GM10847 (cell line): ENCODE data around the gene AHSA1.

Source experiments
- POLR2A ChIP-seq: IDR thresholded peaks from 2 replicates; pipeline ENCODE4 v1.6.1; 2011; ENCODE audit not compliant: insufficient read length; ENCODE audit errors: extremely low read depth

Gene AHSA1

GRCh38 chr14:77467801-77468200 lies 9.9 kb downstream of the AHSA1 start:
- TF ChIP-seq POLR2A, result no peak

- no peak for TF ChIP-seq POLR2A
Observed at GRCh38 chr14:77469067-77469505, 11.2 kb downstream of the AHSA1 start.

- TF ChIP-seq POLR2A, result no peak
Observed at GRCh38 chr14:77469539-77469938, 11.6 kb downstream of the AHSA1 start.

- TF ChIP-seq POLR2A, result no peak
Observed at GRCh38 chr14:77470224-77470870, 12.5 kb downstream of the AHSA1 start.

GRCh38 chr14:77473921-77474320 lies 16.0 kb downstream of the AHSA1 start:
- no peak for TF ChIP-seq POLR2A

- TF ChIP-seq POLR2A, result no peak
Observed at GRCh38 chr14:77474479-77475177, 16.7 kb downstream of the AHSA1 start.

GRCh38 chr14:77475432-77476115 lies 17.7 kb downstream of the AHSA1 start:
- TF ChIP-seq POLR2A, result no peak

- TF ChIP-seq POLR2A, result no peak
Observed at GRCh38 chr14:77478029-77478428, 20.1 kb downstream of the AHSA1 start.

- TF ChIP-seq POLR2A, result no peak
Observed at GRCh38 chr14:77478796-77479195, 20.9 kb downstream of the AHSA1 start.

GRCh38 chr14:77482422-77482821 lies 24.5 kb downstream of the AHSA1 start:
- no peak for TF ChIP-seq POLR2A

- TF ChIP-seq POLR2A, result no peak
Observed at GRCh38 chr14:77485256-77485655, 27.4 kb downstream of the AHSA1 start.

- TF ChIP-seq POLR2A, result no peak
Observed at GRCh38 chr14:77485901-77486678, 28.2 kb downstream of the AHSA1 start.

GRCh38 chr14:77488558-77488957 lies 30.7 kb downstream of the AHSA1 start:
- no peak for TF ChIP-seq POLR2A

GRCh38 chr14:77489041-77489440 lies 31.1 kb downstream of the AHSA1 start:
- TF ChIP-seq POLR2A, result no peak

GRCh38 chr14:77490347-77490986 lies 32.6 kb downstream of the AHSA1 start:
- TF ChIP-seq POLR2A, result no peak
